CD4-positive, alpha-beta T cell treated with Interleukin-4 for 1 hour (primary cell): Measurements from ENCODE around the gene MTIF3.

ENCODE experiments used
- DNase-seq, 2 donors: peaks; one replicate each; pipeline ENCODE4 v3.0.0-alpha.2; 2020 to 2022

MTIF3 gene

DNA sequence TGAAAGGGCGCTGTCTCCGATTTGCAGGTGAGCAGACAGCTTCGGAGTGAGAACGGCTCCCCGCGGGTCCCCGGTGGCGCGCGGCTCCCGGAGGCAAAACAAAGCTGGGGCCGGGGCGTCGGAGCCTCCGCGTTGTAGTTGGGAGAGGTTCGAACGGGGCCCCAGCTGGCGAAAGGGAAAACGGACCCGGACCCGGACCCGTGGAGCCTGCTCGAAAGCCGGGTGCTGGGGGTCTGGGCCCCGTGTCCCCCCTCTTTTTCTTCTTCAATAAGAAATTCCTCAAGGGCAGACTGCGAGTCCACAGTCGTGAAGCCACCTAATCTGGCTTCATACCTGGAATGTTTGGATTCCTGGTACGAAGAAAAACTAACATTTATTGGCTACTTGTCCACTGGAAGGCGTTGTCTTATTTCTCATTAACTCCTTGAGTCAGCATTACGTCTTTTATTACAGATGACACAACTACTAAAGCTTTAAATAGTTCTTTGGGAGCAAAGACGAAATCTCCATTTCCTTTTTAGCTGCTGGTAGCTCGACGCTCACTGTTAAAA, 632 bp upstream of the MTIF3 start:
- DNase-seq: peak in 1 of 2 donors; percentile 40

DNA sequence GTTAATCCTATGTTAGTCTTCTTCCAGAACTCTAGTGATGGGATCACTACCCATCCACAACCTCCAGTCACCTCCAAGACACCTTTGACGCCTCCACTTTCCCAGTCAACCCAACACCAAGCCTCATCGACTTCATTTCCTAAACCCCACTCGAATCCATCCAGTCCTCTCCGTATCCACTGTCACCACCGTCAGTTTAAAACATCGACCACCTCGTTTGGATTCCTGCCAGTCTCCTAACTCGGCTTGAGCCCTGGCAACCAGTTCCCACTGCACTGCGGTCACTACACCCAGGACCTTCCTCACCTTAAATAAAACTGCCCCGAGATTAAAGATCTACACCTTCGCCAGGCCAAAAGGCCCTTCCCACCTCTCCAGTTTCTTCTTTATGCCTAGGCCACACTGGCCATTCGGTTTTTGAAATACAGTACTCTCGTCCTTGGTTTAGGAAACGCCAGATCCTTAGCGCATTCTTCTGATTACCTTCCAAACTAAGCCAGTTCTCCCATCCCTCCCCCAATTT, 1.2 kb downstream of the MTIF3 start:
- no peak for DNase-seq

DNA sequence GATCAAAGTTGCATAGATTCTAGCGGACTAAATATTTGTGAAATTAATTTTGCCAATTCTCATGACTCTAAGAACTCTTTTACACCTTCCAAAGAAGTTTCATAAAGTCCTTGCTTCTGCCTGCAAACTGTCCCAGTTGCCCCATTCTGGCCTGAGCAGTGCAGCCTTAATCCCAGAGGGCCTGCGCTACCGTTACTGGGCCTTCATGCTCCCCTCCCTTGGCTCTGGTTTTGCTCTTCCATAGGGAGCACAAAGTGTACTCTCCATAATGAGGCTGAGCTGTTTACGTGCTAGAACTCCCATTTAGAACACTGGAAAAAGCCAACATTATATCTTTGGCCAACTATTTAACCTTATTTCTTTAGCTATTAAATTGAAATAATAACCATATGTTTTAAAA, 2.1 kb downstream of the MTIF3 start:
- no peak for DNase-seq

DNA sequence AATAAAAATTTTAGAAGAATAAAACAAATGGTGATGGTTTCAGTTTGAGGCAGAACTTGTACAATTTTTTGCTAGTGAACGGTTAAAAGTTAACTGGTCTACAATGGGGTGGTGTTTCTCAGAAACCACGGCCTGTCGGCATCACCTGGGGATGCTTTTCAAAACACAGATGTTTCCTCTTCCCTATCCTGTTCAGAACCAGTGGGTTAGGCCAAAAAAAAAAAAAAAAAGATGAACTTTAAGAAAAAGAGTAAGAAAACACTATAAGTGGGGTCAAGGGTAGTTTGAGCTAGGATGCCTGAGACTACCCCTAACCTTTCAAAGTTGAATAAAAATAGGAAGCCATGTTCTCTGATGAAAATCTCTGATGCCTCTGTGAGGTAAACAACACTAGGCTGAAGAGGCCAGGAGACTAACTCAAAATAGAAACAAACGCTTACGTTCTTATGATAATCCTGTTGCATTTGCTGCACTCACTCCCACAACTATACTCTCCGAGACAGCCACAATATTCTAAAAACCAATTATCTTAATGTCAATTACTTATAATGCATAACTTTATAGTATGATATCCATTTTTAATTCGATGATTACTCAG, 3.3 kb downstream of the MTIF3 start:
- peak; percentile 59 to 67 for DNase-seq

DNA sequence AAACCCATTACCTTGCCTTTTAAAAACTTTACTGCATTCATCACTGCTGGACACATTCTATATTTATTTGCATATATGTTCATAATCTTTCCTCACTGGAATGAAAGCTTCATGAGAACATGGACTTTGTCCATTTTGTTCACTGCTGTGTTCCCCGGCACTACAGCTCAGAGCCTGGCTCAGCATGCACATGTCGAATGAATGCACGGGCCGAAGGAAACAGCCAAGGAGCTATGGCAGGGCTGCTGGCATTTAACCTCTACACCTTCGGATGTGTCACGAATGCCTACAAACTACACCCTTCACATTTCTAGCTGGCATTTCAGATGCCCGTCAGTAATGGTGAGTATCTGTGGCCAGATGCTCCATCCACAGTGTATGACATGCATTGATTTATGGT, 7.6 kb downstream of the MTIF3 start:
- DNase-seq: no peak

DNA sequence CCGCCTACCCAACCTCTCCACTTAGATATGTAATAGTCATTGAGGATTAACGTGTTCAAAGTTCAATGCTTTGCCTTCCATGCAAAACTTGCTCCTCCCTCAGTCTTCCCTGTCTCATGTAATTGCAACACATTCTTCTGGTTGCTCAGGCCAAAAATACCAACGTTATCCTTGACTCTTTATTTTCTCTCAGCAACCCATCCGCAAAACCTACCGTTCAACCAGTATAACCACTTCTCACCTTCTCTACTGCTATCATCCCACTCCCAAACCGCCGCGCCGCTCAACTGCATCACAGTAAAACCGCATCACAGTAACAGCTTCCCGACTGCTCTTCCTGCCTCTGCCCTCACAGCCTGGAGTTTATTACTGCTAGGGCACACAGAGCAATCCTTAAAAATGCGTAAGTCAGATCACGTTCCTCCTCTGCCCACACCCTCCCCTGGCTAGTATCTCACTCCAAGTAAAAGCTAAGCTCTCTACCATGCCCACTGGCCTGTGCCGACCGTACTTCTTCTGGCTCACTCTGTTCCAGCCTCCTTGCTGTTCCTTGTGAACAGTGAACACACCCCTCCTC, 8.2 kb downstream of the MTIF3 start:
- DNase-seq: peak in 1 of 2 donors; percentile 26

DNA sequence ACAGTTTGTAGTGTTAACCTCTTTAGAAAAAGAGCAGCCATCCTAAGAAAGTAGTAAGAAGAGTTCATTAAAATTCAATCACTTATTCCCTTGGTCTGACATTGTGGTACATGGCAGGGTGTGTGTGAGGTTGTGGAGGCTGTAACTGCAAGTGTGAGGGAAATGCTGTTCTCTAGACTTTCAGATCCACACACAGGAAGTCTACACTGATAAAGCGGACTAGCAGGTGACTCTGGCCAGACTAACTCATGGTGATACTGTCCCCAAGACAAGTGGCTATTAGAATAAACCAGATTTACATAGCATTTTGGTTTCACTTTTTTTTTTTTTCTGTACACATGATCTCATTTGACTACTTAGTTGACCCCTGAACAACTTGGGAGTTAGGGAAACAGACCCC, 10.0 kb downstream of the MTIF3 start:
- no peak for DNase-seq

DNA sequence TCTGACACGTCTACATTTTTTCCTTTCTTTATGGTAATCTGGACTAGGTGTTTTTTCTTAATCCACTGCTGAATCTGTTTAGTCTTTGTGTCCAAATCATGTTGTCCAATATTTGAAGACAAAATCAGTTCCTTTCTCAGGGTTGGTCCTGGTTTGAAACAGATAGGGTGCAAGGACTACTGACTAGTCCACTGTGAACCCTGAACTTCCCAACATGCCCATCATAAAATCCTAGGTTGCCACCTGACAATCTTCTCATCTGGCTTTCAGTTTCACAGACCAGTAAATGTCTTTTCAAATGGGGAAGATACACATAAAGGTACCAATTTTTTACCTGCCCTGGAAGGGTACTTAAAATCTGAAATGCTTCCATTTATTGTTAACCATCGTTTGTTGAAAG, 13.2 kb downstream of the MTIF3 start:
- DNase-seq: no peak

DNA sequence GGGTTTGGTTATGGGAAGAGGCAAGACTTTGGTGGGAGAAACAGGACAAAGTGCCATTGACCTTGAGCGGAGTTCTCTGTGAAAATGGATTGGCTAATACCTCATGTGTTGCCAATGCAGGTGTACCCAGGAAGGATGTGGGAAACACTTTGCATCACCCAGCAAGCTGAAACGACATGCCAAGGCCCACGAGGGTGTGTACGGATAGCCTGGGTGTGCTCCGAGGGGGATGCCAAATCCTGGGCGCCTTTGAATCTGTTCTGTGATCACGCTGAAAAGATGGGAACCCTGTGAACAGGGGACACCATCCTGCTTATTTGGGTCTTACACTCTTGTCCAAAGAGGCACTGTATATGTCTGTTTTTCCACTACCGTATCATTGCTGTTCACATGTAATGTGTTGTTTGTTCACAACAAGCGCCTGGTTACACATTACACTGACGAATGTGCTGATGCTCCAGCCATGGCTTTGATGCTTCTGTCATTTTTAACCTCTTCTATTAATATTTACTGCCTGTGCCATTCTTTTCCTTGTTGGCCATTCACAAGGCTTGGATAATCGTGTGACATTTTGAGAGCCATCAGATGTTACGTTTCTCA, 17.7 kb downstream of the MTIF3 start:
- DNase-seq: peak in 1 of 2 donors; percentile 35

DNA sequence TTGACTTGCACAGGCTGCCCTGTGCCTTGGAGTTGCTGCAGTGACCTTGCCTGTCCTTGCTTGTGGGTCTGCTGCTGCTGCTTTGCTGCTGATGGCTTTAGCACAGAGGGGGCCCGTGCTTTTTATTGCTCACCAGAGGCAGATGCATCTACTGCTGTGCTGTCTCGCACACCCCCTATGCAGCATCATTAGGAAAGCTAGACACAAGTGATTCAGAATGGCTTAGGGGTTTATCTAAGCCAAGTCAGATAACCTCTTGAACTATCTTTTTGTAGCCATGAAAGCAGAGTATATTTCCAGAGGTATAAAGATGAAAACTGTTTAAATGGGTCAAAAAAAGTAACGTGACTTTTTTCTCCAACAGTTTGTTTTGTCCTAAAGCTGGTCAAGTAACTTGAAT, 18.2 kb downstream of the MTIF3 start:
- no peak for DNase-seq

DNA sequence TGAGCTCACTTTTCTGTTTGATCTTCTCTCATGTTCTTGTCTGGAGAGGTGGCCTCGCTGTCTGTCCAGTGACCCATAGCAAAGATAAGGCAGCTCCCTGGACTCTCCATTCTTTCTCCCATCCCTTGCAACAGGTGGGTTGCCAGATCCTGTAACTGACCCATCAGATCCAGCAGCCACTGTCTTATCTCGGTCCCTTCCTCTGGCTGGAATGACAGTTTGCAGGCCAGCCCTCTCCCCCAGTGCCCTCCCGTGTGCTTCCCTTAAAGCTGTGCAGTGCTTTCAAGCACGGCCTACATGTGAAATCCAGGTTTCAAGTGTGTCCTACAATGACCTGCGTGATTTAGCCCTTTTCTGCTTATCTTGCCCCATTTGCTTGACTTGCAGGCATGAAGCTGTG, 22.2 kb downstream of the MTIF3 start:
- DNase-seq: no peak

DNA sequence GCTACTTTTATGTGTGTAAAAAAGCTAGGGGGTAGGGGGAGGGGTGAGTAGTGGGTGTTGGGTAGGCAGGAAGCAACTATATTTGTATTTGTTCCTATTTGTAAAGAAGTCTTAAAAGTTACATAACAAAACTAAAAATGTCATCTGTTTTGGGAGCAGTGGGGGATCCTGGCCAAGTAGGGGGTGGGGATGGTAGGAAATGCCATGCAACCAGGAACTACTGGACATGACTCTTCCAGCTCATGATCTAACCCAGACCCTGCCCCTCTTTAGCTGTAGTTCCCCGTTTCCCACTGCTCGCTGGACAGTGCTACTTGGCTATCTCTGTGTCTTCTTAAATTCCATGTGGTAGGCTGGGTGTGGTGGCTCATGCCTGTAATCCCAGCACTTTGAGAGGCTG, 22.7 kb downstream of the MTIF3 start:
- peak in 1 of 2 donors; percentile 41 for DNase-seq

DNA sequence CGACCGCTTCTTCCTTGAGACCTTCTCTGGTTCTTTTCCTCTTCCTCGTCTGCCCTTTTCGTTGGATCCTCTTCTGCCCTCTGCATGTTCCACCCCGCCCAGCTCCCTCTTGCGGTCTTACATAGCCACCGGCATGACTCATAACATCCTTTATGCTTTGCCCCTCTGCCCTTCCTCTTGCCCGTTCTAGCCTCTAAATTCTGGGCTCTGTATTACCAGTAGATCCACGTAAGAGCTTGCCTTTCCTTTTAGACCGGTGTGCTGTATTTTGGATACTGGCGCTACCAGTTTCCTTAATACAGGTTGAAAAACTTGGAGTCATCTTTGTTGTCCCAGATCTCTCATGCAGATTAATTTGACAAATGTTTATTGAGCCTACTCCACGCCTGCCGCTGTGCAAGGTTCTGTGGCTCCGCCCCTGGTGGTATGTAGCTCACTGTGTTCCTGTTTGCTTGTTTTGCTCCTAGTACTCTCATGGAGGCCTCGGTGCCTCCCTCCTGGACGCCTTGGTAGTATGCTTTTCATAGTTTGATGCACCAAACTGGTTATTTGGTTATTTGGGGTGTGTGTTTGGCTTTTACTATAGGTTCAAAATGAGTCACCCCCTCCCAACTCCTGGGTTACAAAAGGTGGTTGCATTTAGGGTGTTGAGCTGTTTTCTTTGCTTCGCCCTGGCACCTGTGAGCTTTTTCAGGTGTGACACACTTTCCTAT, 24.3 kb downstream of the MTIF3 start:
- peak; percentile 82 to 83 for DNase-seq

DNA sequence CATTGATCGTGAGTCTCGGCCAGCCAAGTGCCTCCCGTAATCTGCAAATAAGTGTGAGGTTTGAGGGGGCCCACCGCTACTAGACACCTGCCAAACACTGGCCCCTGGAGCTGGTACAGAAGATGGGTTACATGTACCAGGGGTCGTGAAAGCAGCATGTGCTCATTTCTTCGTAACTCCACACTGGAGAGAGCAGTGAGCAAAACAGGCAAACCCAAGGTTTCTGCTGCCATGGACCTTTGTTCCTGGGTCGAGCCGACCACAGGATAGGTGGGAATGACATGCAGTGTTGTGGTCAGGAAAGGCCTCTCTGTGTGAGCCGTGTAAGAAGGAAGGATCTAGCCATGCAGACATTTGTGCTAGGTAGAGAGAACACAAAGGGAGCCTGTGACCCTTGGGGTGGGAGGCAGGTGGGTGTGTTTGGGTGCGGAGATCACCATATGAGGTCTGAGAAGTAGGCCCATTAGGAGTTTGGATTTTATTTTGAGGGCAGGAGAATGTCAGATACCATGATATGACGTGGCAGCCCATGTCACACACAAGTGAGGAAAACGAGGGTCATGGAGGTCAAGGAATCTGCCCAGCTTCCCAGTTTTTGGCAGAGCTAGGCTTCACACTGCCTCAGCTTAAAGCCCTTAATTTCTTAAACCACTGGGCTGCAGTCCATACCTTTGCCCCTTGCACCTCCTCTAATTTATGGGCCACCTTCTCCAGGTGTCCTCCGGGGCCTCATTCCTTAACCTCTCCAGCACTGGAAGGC, 25.0 kb downstream of the MTIF3 start:
- DNase-seq: peak in 1 of 2 donors; percentile 28

DNA sequence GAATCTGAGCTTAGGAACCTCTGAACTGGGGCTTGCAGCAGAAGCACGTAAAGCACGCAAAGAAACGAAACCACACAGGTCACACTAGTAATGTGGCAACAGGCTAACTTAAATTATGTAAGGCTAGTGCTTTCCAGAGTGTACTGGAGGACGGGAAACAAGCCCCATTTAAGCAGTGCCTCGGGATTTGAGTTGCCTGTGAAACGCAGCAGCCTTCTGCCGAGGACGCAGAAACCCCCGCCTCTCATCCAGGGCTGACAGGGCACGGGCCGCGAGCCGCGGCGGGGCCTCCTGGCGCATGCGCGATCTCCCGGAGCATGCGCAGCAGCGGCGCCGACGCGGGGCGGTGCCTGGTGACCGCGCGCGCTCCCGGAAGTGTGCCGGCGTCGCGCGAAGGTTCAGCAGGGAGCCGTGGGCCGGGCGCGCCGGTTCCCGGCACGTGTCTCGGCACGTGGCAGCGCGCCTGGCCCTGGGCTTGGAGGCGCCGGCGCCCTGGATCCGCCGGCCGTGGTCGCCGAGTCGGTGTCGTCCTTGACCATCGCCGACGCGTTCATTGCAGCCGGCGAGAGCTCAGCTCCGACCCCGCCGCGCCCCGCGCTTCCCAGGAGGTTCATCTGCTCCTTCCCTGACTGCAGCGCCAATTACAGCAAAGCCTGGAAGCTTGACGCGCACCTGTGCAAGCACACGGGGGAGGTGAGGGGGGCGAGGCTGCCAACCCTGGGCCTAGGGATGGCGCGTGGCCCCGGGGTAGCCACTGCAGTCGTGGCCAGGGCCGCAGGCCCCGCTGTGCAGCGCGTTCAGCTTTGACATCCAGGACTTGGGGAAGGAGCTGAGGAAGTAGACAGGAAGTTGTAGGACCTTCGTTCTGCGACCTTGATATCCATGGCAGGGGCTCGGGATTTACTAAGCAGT, 25.9 kb downstream of the MTIF3 start, which contains the start of gene GTF3A:
Gene GTF3A (plus strand): TSS at position 374 of the 912 bp plus-strand sequence.
- peak; percentile 88 to 90 for DNase-seq

DNA sequence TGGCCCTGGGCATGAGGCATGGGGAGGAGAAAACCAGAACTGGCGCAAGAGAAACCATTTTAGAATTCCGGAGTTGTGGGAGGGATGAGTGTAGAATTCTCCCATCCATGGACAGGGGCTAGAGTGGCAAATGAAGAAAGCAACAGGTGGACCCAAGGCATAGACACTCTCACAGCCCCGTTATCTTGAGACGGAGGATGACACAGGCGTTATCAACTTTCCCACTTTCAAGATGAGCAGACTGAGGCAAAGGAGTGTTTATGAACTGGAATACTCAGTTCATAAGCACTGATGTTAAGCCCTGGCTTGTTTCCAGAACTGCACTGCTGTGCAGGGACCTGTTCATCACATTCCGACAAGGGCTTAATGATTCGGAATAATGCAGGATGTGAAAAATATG, 27.0 kb downstream of the MTIF3 start:
- DNase-seq: no peak

DNA sequence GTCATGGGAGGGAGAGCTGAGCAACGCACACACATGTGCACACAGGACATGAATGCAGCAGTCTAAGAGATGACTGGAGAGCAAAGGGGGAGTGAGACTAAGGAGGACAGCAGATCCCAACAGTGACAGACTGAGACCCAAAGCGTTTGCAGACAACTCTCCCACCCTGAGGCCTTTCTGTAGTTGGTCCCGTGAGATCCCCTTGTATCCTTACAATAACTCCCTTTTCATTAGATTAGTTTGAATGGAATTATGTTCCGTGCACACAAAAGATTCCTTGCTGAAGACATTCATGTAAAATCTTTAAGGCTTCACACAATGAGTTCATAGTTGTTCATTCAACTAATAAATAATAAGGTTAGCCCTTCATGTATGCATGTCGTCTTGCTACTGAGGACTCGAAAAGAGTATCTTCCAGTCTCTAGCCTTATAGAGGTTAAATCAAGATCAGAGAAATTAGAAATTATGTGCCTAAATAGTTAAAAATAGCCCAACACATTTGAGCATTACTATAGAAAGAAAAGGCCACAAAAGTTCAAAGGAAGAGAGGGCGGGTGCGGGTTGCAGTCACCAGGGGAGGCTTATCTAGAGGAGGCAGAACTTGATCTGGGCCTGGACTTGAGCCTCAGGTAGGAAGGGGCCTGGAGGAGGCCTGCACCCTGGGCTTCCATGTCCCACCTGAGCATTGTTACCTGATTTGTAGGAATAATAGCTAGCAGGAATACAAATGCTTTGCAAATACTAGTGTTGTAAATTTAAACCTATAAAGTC, 29.1 kb downstream of the MTIF3 start:
- DNase-seq: no peak

DNA sequence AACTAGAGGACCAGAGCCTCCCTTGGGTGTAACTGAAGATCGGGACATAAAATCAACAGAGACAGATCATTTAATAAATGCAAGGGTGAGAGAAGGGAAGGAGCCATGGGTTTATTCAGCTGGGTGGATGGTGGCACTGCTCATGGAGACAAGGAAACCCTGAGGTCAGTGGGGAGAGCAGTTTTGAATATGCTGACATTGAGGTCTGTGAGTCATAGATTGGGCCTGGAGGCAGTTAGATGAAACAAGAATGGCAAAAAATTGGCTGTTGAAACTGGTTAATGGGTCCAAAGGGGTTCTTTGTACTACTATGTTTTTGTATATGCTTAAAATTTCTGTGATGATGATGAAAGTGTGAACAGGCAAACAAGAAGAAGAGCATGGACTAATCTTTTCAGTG, 31.0 kb downstream of the MTIF3 start:
- no peak for DNase-seq

DNA sequence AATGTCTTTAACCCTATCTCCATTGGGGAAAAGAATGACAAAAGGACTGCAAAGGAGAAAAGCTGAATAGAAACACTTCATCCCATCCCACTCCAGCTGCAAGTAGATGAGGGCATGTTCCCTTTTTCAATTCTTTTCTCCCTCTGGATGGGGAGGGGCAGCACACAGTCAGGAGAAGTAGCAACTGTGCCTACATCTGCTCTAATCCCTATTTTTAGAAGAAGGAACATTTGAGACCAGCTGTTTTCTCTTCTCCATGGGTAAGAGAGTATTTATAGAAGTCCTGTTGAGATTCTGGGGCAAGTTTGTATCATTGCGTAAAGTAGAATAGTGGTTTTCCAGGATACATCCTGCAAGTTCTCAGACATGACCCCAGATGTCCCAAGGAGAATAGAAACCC, 35.2 kb downstream of the MTIF3 start:
- DNase-seq: no peak

DNA sequence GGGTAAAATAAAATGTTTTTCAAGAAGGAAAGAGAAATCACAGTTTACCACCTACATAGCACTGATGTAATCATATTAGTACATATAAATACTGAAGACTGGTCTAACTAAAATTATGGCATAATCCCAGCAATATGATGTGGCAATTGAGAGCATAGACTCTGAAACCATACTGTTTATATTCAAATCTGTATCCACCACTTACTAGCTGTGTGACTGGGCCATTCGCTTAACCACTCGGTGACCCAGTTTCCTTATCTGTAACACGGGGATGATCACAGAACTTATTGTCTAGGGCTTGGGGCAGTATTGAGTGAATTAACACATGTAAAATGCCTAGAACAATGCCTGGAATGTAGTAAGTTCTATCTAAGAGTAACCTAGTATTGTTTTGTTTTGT, 39.0 kb downstream of the MTIF3 start:
- no peak for DNase-seq

DNA sequence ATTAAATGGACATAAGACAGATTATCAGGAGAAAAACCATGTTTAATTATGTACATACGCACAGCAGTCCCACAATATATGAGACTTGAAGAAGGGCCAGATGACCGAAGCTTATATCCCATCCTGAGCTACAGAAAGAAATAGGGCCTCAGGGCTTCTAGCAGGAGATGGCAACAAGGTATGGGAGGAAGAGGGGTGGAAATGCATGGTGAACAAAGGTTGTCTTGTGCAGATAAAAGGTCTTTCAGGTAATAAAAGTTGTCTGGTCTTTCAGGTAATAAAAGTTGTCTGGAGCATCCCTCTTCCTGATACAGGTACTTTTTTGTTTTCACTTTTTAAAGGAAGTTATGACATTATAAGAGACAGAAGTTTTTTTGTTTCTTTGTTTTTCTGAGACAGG, 41.4 kb downstream of the MTIF3 start:
- DNase-seq: no peak
